HCT116 (cell line): ENCODE measurements around the gene CHEK1. TPM values are rescaled to one million over a fixed set of nuclear protein-coding genes. Genes with fewer than 3 reads are reported as not detected.

Source experiments
- ATAC-seq: fragments of 200-7000 bp; cut with Tn5 transposase; 2 replicates; pipeline ENCODE4 v1.9.1; 2020; ENCODE audit warnings: mild to moderate bottlenecking, moderate library complexity
- BruUV-seq: library from RNA; stranded (reverse); fragments of 400-500 nt; replicated peaks from 2 replicates; lab custom pipeline; 2021; lab: Mats Ljungman, UMichigan
- CTCF ChIA-PET: fragments of 300-600 bp; sonication (Branson Sonifier 250); formaldehyde crosslinking; loops from one replicate; lab custom pipeline; 2021; ENCODE audit warnings: antibody characterized with exemption; lab: Charles Lee
- POLR2A ChIA-PET: fragments of 300-600, 350-600 bp; sonication (Branson Sonifier 250); formaldehyde crosslinking; loops from one replicate; lab custom pipeline; 2021; ENCODE audit warnings: antibody characterized with exemption; lab: Charles Lee
- RAD21 ChIA-PET, 2 experiments: fragments of 300-600 bp; sonication (Branson Sonifier 250); formaldehyde crosslinking; loops; one replicate each; lab custom pipeline; 2023; ENCODE audit warnings: low total read pairs in 2 of 2; ENCODE audit not compliant: uncharacterized antibody in 2 of 2, unreplicated experiment in 2 of 2, low non-redundant PET in 1 of 2; lab: Charles Lee
- DNase-seq: peaks from one replicate; pipeline ENCODE4 v3.0.0-alpha.2; 2010; ENCODE audit warnings: low read depth, low spot score
- H2AFZ ChIP-seq: fragments of 200-600 bp; shearing (Covaris generic), sonication (generic); 2 replicates; pipeline ENCODE4 v1.6.1; 2017; ENCODE audit warnings: low read depth, mixed run types, mixed read lengths, antibody characterized with exemption, low read length; ENCODE audit not compliant: poor library complexity, severe bottlenecking
- H3K27ac ChIP-seq: 2 replicates; pipeline ENCODE4 v1.5.1; 2012; ENCODE audit warnings: low read depth, low read length
- H3K27me3 ChIP-seq: fragments of 200-600 bp; sonication (generic); 2 replicates; pipeline ENCODE4 v1.6.1; 2016; ENCODE audit warnings: mixed run types, low read length, mixed read lengths; ENCODE audit not compliant: insufficient read depth
- H3K36me3 ChIP-seq, 2 experiments: fragments of 200-500 bp in 1 of 2; fragments of 200-600 bp in 1 of 2; sonication (Bioruptor generic) in 1 of 2; sonication (generic) in 1 of 2; 2 replicates each; pipeline versions ENCODE4 v1.5.1 to v1.6.1; 2014 to 2016; ENCODE audit warnings: low read length in 2 of 2, inconsistent platforms in 1 of 2, mixed read lengths in 1 of 2, mixed run types in 1 of 2; ENCODE audit not compliant: insufficient read depth in 2 of 2, control insufficient read depth in 1 of 2
- H3K4me1 ChIP-seq, 2 experiments: fragments of 200-600 bp in 1 of 2; sonication (generic) in 1 of 2; 2 replicates each; pipeline versions ENCODE4 v1.5.1 to v1.6.1; 2012 to 2017; ENCODE audit warnings: low read length in 2 of 2, inconsistent platforms in 1 of 2, mild to moderate bottlenecking in 1 of 2, mixed read lengths in 1 of 2, mixed run types in 1 of 2, moderate library complexity in 1 of 2; ENCODE audit not compliant: insufficient read depth in 2 of 2, control insufficient read depth in 1 of 2
- H3K4me2 ChIP-seq: fragments of 200-600 bp; sonication (generic); 2 replicates; pipeline ENCODE4 v1.6.1; 2017; ENCODE audit warnings: mixed run types, low read length, mixed read lengths
- H3K4me3 ChIP-seq, 2 experiments: fragments of 200-600 bp in 1 of 2; sonication (generic) in 1 of 2; replicated peaks in 1 of 2; 2 replicates each; pipeline ENCODE4 v1.5.1; 2011 to 2016; ENCODE audit warnings: low read length in 2 of 2, control low read depth in 1 of 2, low read depth in 1 of 2, mild to moderate bottlenecking in 1 of 2, mixed read lengths in 1 of 2, mixed run types in 1 of 2
- H3K79me2 ChIP-seq: fragments of 200-600 bp; sonication (generic); 2 replicates; pipeline ENCODE4 v1.6.1; 2017; ENCODE audit warnings: mild to moderate bottlenecking, mixed run types, low read length, moderate library complexity, mixed read lengths; ENCODE audit not compliant: insufficient read depth
- H3K9ac ChIP-seq: fragments of 200-600 bp; sonication (generic); 2 replicates; pipeline ENCODE4 v1.6.1; 2016; ENCODE audit warnings: low read length, mixed read lengths
- H3K9me2 ChIP-seq: fragments of 200-600 bp; sonication (generic), shearing (Covaris generic); 2 replicates; pipeline ENCODE4 v1.6.1; 2017; ENCODE audit warnings: mixed run types, mild to moderate bottlenecking, moderate library complexity; ENCODE audit not compliant: insufficient read depth
- H3K9me3 ChIP-seq, 2 experiments: fragments of 200-500 bp in 1 of 2; fragments of 200-600 bp in 1 of 2; sonication (Bioruptor generic) in 1 of 2; sonication (generic) in 1 of 2; 2 replicates each; pipeline ENCODE4 v1.6.1; 2014 to 2017; ENCODE audit warnings: low read length in 2 of 2, mixed read lengths in 2 of 2, inconsistent platforms in 1 of 2, low read depth in 1 of 2, mild to moderate bottlenecking in 1 of 2, mixed run types in 1 of 2, moderate library complexity in 1 of 2; ENCODE audit not compliant: control insufficient read depth in 1 of 2, insufficient read depth in 1 of 2
- H4K20me1 ChIP-seq: fragments of 200-600 bp; sonication (generic), shearing (Covaris generic); 2 replicates; pipeline ENCODE4 v1.6.1; 2017; ENCODE audit warnings: mixed run types, mild to moderate bottlenecking, moderate library complexity; ENCODE audit not compliant: insufficient read depth
- ATF3 ChIP-seq: IDR thresholded peaks from 2 replicates; pipeline ENCODE4 v1.6.1; 2012
- ELF1 ChIP-seq: IDR thresholded peaks from 2 replicates; pipeline ENCODE4 v1.6.1; 2012; ENCODE audit warnings: low read depth, borderline replicate concordance
- FOSL1 ChIP-seq: IDR thresholded peaks from 2 replicates; pipeline ENCODE4 v1.6.1; 2012; ENCODE audit warnings: low read depth
- RAD21 ChIP-seq: IDR thresholded peaks from 2 replicates; pipeline ENCODE4 v1.6.1; 2012; ENCODE audit warnings: low read depth, mild to moderate bottlenecking
- TCF7L2 ChIP-seq: IDR thresholded peaks from 2 replicates; pipeline ENCODE4 v1.7.0; 2011; ENCODE audit warnings: borderline replicate concordance, inconsistent platforms; ENCODE audit not compliant: insufficient read depth, insufficient read length; ENCODE audit errors: extremely low read depth
- YY1 ChIP-seq: IDR thresholded peaks from 2 replicates; pipeline ENCODE4 v1.6.1; 2011; ENCODE audit warnings: low read length, low read depth, moderate library complexity, mild to moderate bottlenecking; ENCODE audit not compliant: insufficient replicate concordance; ENCODE audit errors: extremely low read depth
- ZBTB33 ChIP-seq: IDR thresholded peaks from 2 replicates; pipeline ENCODE4 v1.6.1; 2011; ENCODE audit warnings: mild to moderate bottlenecking, low read length, moderate library complexity; ENCODE audit not compliant: insufficient replicate concordance; ENCODE audit errors: extremely low read depth
- ZFX ChIP-seq: fragments of 450-650 bp; IDR thresholded peaks from 2 replicates; pipeline ENCODE4 v1.6.1; 2017
- ZNF274 ChIP-seq: fragments of 200-500 bp; sonication (Bioruptor generic); IDR thresholded peaks from 2 replicates; pipeline ENCODE4 v1.6.1; 2014; ENCODE audit warnings: mild to moderate bottlenecking, low read depth, low read length, inconsistent platforms
- intact Hi-C: fragments of 100-400 bp; cut with micrococcal nuclease; formaldehyde crosslinking; loops from 2 replicates; pipeline ENCODE4 v1.10.0; 2022
- total RNA-seq: library from RNA; stranded (reverse); gene quantifications from one replicate; pipeline ENCODE4 v1.2.1, GENCODE V29; 2021; ENCODE audit not compliant: unreplicated experiment
- TF ChIP-seq, protein P1 (sequence below): IDR thresholded peaks from 2 replicates; pipeline ENCODE4 v1.6.1; 2012; ENCODE audit warnings: low read depth
- TF ChIP-seq, protein P2 (sequence below): IDR thresholded peaks from 2 replicates; pipeline ENCODE4 v1.6.1; 2012

CHEK1 gene
- total RNA-seq, 1 experiment from 2014 or later = 69.3 TPM

DNA sequence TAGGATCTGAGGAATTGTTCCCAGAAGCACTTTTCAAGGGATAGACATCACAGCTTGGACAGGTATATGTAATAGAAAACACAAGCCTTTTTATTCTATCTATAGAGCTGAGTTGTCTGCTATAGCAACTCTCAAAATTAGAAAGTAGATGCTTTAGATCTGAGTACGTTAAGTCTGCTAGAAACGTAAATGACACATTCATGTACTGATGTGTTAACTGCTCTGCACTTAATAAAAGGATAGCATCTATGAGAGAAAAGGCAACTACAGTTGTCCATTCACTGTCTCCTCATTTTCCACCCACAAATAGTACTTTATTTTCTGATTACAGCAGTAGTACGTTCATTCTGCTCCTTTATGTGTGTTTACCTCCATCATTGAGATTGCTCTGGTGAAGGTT lies 38.3 kb upstream of the CHEK1 start (continued):
- TF ChIP-seq, protein P1, sequence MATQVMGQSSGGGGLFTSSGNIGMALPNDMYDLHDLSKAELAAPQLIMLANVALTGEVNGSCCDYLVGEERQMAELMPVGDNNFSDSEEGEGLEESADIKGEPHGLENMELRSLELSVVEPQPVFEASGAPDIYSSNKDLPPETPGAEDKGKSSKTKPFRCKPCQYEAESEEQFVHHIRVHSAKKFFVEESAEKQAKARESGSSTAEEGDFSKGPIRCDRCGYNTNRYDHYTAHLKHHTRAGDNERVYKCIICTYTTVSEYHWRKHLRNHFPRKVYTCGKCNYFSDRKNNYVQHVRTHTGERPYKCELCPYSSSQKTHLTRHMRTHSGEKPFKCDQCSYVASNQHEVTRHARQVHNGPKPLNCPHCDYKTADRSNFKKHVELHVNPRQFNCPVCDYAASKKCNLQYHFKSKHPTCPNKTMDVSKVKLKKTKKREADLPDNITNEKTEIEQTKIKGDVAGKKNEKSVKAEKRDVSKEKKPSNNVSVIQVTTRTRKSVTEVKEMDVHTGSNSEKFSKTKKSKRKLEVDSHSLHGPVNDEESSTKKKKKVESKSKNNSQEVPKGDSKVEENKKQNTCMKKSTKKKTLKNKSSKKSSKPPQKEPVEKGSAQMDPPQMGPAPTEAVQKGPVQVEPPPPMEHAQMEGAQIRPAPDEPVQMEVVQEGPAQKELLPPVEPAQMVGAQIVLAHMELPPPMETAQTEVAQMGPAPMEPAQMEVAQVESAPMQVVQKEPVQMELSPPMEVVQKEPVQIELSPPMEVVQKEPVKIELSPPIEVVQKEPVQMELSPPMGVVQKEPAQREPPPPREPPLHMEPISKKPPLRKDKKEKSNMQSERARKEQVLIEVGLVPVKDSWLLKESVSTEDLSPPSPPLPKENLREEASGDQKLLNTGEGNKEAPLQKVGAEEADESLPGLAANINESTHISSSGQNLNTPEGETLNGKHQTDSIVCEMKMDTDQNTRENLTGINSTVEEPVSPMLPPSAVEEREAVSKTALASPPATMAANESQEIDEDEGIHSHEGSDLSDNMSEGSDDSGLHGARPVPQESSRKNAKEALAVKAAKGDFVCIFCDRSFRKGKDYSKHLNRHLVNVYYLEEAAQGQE = no peak

DNA sequence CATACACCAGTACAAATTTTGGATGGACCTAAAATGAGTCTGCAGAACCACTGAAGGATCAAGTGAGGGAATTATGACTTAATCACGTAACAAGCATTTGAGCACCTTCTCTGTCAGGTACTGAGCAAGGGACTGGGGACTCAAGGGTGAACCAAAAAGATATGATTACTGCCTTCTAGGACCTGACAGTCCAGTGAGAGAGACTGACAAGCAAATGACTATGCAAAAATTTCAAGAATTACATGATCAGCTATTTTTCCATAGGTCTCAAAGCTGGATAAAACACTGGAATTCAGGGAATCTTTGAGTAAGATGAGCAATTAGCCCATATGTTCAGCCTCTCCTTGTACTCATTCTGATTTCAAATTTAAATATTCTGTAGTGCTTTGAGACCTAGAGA lies 37.5 kb upstream of the CHEK1 start:
- no TSS peak for BruUV-seq
- H3K4me3 ChIP-seq = no peak overlapping the region
- peaks cover 8% of the 10 kb centered on the region; the same call in 1 of the 2 replicates for H3K79me2 ChIP-seq
- ChIA-PET RAD21 (no interaction called here), CTCF (no interaction called here), POLR2A (interaction anchor here (0.6 to 1.1 kb wide), 2 partner anchors 14 to 18 kb away, joined by 3 to 4 read pairs; partner anchors contain the start of gene EI24)
- peaks cover 6 to 22% of the 10 kb centered on the region in 2 experiments; a peak in 3 of 4 replicates for H3K4me1 ChIP-seq
- H3K36me3 ChIP-seq = peaks cover 4 to 15% of the 10 kb centered on the region in 2 experiments; a peak in 2 of 4 replicates
- TF ChIP-seq, protein P1 = no peak
- TF ChIP-seq YY1 (no peak), TCF7L2 (no peak), ZNF274 (no peak), ATF3 (no peak), RAD21 (no peak), ZBTB33 (no peak), ZFX (no peak), ELF1 (no peak), FOSL1 (no peak)
- TF ChIP-seq, protein P2, sequence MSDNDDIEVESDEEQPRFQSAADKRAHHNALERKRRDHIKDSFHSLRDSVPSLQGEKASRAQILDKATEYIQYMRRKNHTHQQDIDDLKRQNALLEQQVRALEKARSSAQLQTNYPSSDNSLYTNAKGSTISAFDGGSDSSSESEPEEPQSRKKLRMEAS = no peak
- intact Hi-C loops = no loop called here
- no peaks in the 10 kb centered on the region for H3K9me3 ChIP-seq
- H3K4me2 ChIP-seq = no peak overlapping the region
- H3K9ac ChIP-seq = no peak overlapping the region
- H3K9me2 ChIP-seq = no peaks in the 10 kb centered on the region
- H2AFZ ChIP-seq = no peak overlapping the region
- H3K27ac ChIP-seq = no peak overlapping the region
- ATAC-seq = no peak
- no peaks in the 10 kb centered on the region for H4K20me1 ChIP-seq
- H3K27me3 ChIP-seq = no peaks in the 10 kb centered on the region
- no peak for DNase-seq
